Liver (tissue), 9 donors: Measurements from ENCODE around the gene MT3. TPM values are rescaled to one million over a fixed set of nuclear protein-coding genes. Genes with fewer than 3 reads are reported as not detected.

Experiments
- DNase-seq: peaks from one replicate; pipeline ENCODE4 v3.0.0-alpha.2; 2017; ENCODE audit warnings: low spot score
- H3K27ac ChIP-seq, 2 donors: one replicate each; pipeline ENCODE4 v1.7.0; 2013; ENCODE audit warnings: inconsistent platforms in 2 of 2, low read length in 2 of 2, control low read depth in 1 of 2, low read depth in 1 of 2, mild to moderate bottlenecking in 1 of 2
- H3K27me3 ChIP-seq, 4 donors: one replicate each; pipeline versions ENCODE4 v1.6.1 to v1.7.0; 2013; ENCODE audit warnings: low read length in 3 of 4, inconsistent platforms in 1 of 4, mild to moderate bottlenecking in 1 of 4, moderate library complexity in 1 of 4; ENCODE audit not compliant: control insufficient read depth in 4 of 4, insufficient read depth in 4 of 4
- H3K36me3 ChIP-seq, 4 donors: one replicate each; pipeline versions ENCODE4 v1.6.1 to v1.7.0; 2013; ENCODE audit warnings: low read length in 3 of 4, mild to moderate bottlenecking in 3 of 4, low read depth in 1 of 4, moderate library complexity in 1 of 4; ENCODE audit not compliant: control insufficient read depth in 4 of 4, insufficient read depth in 3 of 4
- H3K4me1 ChIP-seq, 4 donors: one replicate each; pipeline versions ENCODE4 v1.6.1 to v1.7.0; 2013; ENCODE audit warnings: low read length in 3 of 4, mild to moderate bottlenecking in 3 of 4, moderate library complexity in 1 of 4; ENCODE audit not compliant: control insufficient read depth in 4 of 4, insufficient read depth in 4 of 4
- H3K4me3 ChIP-seq, 3 donors: one replicate each; pipeline versions ENCODE4 v1.6.1 to v1.7.0; 2013; ENCODE audit warnings: low read length in 3 of 3, control low read depth in 1 of 3, low read depth in 1 of 3, mild to moderate bottlenecking in 1 of 3
- H3K9ac ChIP-seq, 2 donors: one replicate each; pipeline ENCODE4 v1.7.0; 2013; ENCODE audit warnings: low read length in 2 of 2, mild to moderate bottlenecking in 2 of 2, moderate library complexity in 2 of 2, control low read depth in 1 of 2, low read depth in 1 of 2
- H3K9me3 ChIP-seq, 4 donors: one replicate each; pipeline versions ENCODE4 v1.6.1 to v1.7.0; 2013; ENCODE audit warnings: low read length in 3 of 4; ENCODE audit not compliant: control insufficient read depth in 4 of 4
- ATF3 ChIP-seq: IDR thresholded peaks from 2 replicates; pipeline ENCODE4 v1.6.1; 2016; ENCODE audit warnings: antibody characterized with exemption
- CTCF ChIP-seq: fragments of 150-350 bp; IDR thresholded peaks from 2 replicates; pipeline ENCODE4 v1.5.1; 2017; ENCODE audit warnings: improper control_type of control experiment, low read depth, low read length; ENCODE audit not compliant: missing input control
- EGR1 ChIP-seq, 2 donors: IDR thresholded peaks; 2 replicates each; pipeline ENCODE4 v1.6.1; 2016 to 2018; ENCODE audit warnings: antibody characterized with exemption in 2 of 2, low read depth in 2 of 2
- FOXA2 ChIP-seq: IDR thresholded peaks from 2 replicates; pipeline ENCODE4 v1.6.1; 2016; ENCODE audit warnings: antibody characterized with exemption
- GABPA ChIP-seq, 2 donors: IDR thresholded peaks in 1 of 2; conservative IDR thresholded peaks in 1 of 2; 2 replicates each; pipeline ENCODE4 v1.6.1; 2016; ENCODE audit warnings: antibody characterized with exemption in 2 of 2, mild to moderate bottlenecking in 1 of 2, moderate library complexity in 1 of 2
- HNF4A ChIP-seq, 2 donors: conservative IDR thresholded peaks; 2 replicates each; pipeline ENCODE4 v1.6.1; 2016; ENCODE audit warnings: antibody characterized with exemption in 2 of 2, mild to moderate bottlenecking in 2 of 2
- HNF4G ChIP-seq: IDR thresholded peaks from 2 replicates; pipeline ENCODE4 v1.6.1; 2016; ENCODE audit warnings: antibody characterized with exemption
- JUND ChIP-seq, 2 donors: IDR thresholded peaks; 2 replicates each; pipeline ENCODE4 v1.6.1; 2016; ENCODE audit warnings: antibody characterized with exemption in 2 of 2
- MAX ChIP-seq: IDR thresholded peaks from 2 replicates; pipeline ENCODE4 v1.6.1; 2016; ENCODE audit warnings: antibody characterized with exemption
- NR2F2 ChIP-seq: IDR thresholded peaks from 2 replicates; pipeline ENCODE4 v1.6.1; 2016; ENCODE audit warnings: antibody characterized with exemption
- RAD21 ChIP-seq, 2 donors: IDR thresholded peaks; 2 replicates each; pipeline ENCODE4 v1.6.1; 2016; ENCODE audit warnings: antibody characterized with exemption in 2 of 2, mild to moderate bottlenecking in 2 of 2
- RXRA ChIP-seq, 2 donors: IDR thresholded peaks; 2 replicates each; pipeline ENCODE4 v1.6.1; 2017 to 2018; ENCODE audit warnings: antibody characterized with exemption in 2 of 2, mild to moderate bottlenecking in 1 of 2
- SP1 ChIP-seq: IDR thresholded peaks from 2 replicates; pipeline ENCODE4 v1.6.1; 2018; ENCODE audit warnings: antibody characterized with exemption, mild to moderate bottlenecking
- TAF1 ChIP-seq: conservative IDR thresholded peaks from 2 replicates; pipeline ENCODE4 v1.6.1; 2016; ENCODE audit warnings: antibody characterized with exemption, mild to moderate bottlenecking
- ZBTB33 ChIP-seq: IDR thresholded peaks from 2 replicates; pipeline ENCODE4 v1.6.1; 2016; ENCODE audit warnings: antibody characterized with exemption
- WGBS: extraction: QIAGEN DNeasy Blood & Tissue Kit; methylation state at CpG from one replicate; pipeline ENCODE4 v1.1.7; 2013; 5-methylcytosine and 5-hydroxymethylcytosine counted together
- polyA plus RNA-seq, 2 donors: library from polyadenylated mRNA; stranded (reverse) in 1 of 2; unstranded in 1 of 2; fragments of 200-250 nt in 1 of 2; fragments of >200 nt in 1 of 2; fragmentation: Nextera tagmentation in 1 of 2; extraction: Ambion mirVana in 1 of 2; gene quantifications; one replicate each; pipeline versions ENCODE4 v1.2.1 to v1.2.3, GENCODE V29; 2013 to 2015
- total RNA-seq, 2 donors: library from RNA; depleted of rRNA; stranded (reverse); fragments of >200 nt; gene quantifications; one replicate each; pipeline ENCODE4 v1.2.3, GENCODE V29; 2014
- donor health status: healthy.
- donor health status: healthy.
- donor health status: healthy.
- donor health status: healthy.
- donor health status: healthy.

Gene MT3
- total and polyA plus RNA-seq, 4 donors = not detected

- Histone ChIP-seq H3K4me3 (no peak overlapping the region), H3K4me1 (no peaks in the 10 kb centered on the region), H3K27me3 (no peaks in the 10 kb centered on the region), H3K9me3 (no peaks in the 10 kb centered on the region), H3K27ac (no peak overlapping the region), H3K36me3 (no peaks in the 10 kb centered on the region), H3K9ac (no peak overlapping the region)
- WGBS = 91% methylated on average over 4 of the region's 4 CpGs
- TF ChIP-seq NR2F2 (no peak), ATF3 (no peak), ZBTB33 (no peak), HNF4G (no peak), TAF1 (no peak), MAX (no peak), EGR1 (IDR thresholded peaks at IDR 0.05; ENCODE audit: low read depth in 2 of 2) (no peak)
- DNase-seq = no peak
These were observed 30.2 kb upstream of the MT3 start for GRCh38 chr16:56559109-56559508.

- no peaks in the 10 kb centered on the region for H3K36me3 ChIP-seq
- WGBS = 34% methylated on average over 1 of the region's 1 CpG
- no peaks in the 10 kb centered on the region for H3K9me3 ChIP-seq
- no peaks in the 10 kb centered on the region for H3K4me1 ChIP-seq
- no peak for DNase-seq
- no peak overlapping the region for H3K9ac ChIP-seq
- H3K27ac ChIP-seq = no peak overlapping the region
- no peaks in the 10 kb centered on the region for H3K27me3 ChIP-seq
- no peak overlapping the region for H3K4me3 ChIP-seq
- no peak for TF ChIP-seq JUND (IDR thresholded peaks at IDR 0.05)
- no peak for TF ChIP-seq GABPA (IDR thresholded peaks at IDR 0.05 in 1 of 2, conservative IDR thresholded peaks at IDR 0.05 in 1 of 2)
- TF ChIP-seq ATF3 = no peak
- TF ChIP-seq FOXA2 = no peak
- TF ChIP-seq HNF4A (conservative IDR thresholded peaks at IDR 0.05) = no peak
- TF ChIP-seq MAX = no peak
- TF ChIP-seq SP1 = no peak
- TF ChIP-seq HNF4G = no peak
- no peak for TF ChIP-seq NR2F2
- no peak for TF ChIP-seq RXRA (IDR thresholded peaks at IDR 0.05)
- no peak for TF ChIP-seq CTCF
These were observed 28.9 kb upstream of the MT3 start for GRCh38 chr16:56560447-56560846.

GRCh38 chr16:56561126-56561525 lies 28.2 kb upstream of the MT3 start:
- Histone ChIP-seq H3K9ac (no peak overlapping the region), H3K4me1 (no peaks in the 10 kb centered on the region), H3K36me3 (no peaks in the 10 kb centered on the region), H3K4me3 (no peak overlapping the region), H3K9me3 (no peaks in the 10 kb centered on the region), H3K27me3 (no peaks in the 10 kb centered on the region), H3K27ac (no peak overlapping the region)
- TF ChIP-seq HNF4A (conservative IDR thresholded peaks at IDR 0.05) = no peak
- no peak for TF ChIP-seq ZBTB33
- no peak for TF ChIP-seq RAD21 (IDR thresholded peaks at IDR 0.05)
- no peak for TF ChIP-seq RXRA (IDR thresholded peaks at IDR 0.05)
- TF ChIP-seq FOXA2 = no peak
- no peak for DNase-seq
- WGBS = 82% methylated on average over 1 of the region's 1 CpG
